Right ventricle myocardium inferior (tissue), 1 donor: ENCODE results near the gene SAMMSON. TPM values are rescaled to one million over a fixed set of nuclear protein-coding genes. Genes with fewer than 3 reads are reported as not detected.

Experiments used
- ATAC-seq: fragments of 200-7000 bp; cut with Tn5 transposase; one replicate; pipeline ENCODE4 v1.9.1; 2020; ENCODE audit warnings: mild to moderate bottlenecking, moderate library complexity
- DNase-seq: peaks from one replicate; pipeline ENCODE4 v3.0.0; 2021; ENCODE audit errors: missing footprints
- intact Hi-C: fragments of 100-400 bp; cut with DNase I; formaldehyde crosslinking; loops from one replicate; pipeline ENCODE4 v1.11.0; 2022
- total RNA-seq: library from RNA; stranded (reverse); fragmentation: NEBNext Ultra II Directional; extraction: Animal tissue kit (Norgen Biotek cat#: 25700); gene quantifications from one replicate; pipeline ENCODE4 v1.2.1, GENCODE V29; 2021
- donor health status: DM: no; HTN: yes; CAD: no; lungs with severe emphysema.

SAMMSON gene
- total RNA-seq, 1 donor from 2014 or later = not detected

DNA sequence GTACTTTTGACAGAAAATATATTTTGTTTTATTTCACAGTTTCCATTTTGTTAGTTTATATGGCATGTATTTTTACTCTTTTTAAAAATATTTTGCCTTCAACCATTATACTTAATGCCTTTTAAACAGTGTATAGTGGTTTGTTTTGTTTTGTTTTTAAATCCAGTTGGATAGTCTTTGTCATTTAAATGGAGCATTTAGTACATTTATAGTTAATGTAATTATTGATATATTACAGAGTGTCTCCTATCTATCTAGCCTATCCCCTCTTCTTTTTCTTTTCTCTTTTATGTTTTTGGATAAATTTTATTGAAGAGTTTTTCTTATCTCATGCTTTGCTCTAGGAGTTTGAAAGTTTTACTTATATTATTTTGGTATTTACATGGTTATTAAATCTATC, 3.6 kb downstream of the SAMMSON start:
- DNase-seq (no peak), ATAC-seq (no peak)
- intact Hi-C loops = no loop called here

DNA sequence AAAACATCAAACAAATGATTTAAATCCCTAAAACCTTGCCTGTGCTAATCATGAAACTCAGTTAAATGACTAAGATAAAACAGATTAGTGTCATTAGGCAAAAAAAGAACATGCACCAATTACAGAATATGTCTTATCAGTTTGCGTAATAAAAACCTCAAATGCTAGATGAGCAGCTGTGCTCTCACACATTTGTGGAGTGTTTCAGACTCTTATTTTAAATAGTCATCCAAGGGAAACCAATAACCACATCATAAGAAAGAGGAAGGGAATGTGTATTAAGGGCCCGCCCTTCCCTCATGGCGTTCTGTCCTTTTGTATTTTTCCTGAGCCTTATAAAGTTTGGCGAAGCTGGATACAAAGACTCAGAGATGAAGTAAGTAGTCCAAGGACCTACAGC, 6.6 kb downstream of the SAMMSON start:
- intact Hi-C loops = no loop called here
- DNase-seq (no peak), ATAC-seq (no peak)

DNA sequence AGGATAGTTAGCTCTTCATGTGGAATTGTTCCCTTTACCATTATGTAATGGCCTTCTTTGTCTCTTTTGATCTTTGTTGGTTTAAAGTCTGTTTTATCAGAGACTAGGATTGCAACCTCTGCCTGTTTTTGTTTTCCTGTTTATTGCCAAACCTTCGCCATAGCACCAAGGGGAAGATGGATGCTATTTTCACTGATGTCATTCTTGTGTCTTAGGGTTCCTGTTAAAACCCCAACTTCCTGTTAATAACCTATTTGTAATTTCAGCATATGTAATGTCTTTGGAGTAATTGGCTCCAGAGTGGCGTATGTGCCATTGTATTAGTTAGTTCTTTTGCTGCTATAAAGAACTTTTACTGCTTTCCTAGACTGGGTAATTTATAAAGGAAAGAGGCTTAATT, 10.8 kb downstream of the SAMMSON start:
- no peak for DNase-seq
- ATAC-seq = no peak
- intact Hi-C loops = no loop called here

DNA sequence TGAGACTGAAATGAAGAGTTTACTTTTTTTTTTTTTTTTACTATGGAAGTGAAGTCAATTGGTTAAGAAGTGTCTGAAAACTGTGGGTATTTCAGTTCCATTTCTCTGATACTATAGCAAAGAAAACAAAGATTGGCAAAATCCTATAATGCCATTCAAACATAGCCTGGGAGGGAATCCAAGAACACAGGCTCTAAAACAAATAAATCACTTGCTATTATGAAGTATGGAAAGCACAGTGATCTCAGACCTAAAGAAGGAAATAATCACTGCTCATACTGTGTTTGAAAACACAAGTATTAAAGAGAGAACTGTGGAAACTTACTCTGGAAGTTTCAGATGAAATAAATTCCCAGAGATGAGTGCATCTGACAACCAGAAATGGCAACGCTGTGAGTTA, 12.0 kb downstream of the SAMMSON start:
- no peak for ATAC-seq
- intact Hi-C loops = no loop called here
- DNase-seq = no peak

DNA sequence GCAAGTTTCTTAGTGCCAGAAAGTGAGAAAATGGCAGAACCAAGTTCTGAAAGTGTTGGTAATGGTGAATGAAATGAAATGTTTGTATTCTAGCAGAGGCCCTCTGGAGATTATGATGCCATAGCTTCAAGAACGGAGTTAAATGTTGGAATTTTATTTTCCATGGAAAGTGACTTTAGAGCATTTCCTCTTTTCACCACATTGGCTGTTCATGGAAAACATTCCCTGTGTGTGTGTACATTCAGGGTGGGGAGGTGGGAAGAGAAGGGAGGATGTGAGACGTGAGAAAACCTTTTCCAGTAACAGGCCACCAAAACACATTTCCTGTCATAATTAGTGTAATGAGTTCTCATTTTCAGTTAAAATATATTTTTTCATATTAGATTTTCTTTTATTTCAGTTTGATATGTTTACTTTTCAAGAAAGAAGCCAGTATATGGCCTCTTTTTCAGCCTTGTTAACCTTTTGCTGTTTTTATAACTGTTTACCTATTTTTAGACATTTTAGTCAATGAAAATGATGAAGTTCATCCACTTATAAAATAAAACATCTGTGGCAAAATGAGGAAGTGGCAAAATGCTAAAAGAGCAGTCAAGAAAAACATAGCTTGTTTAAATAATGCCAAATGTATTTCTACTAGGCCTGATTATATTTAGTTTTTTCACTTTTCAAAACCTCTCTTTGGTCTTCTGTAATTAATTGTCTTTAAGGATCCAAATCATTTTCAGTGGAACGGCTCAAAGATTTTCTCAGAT, 21.6 kb downstream of the SAMMSON start:
- intact Hi-C loops = no loop called here
- DNase-seq (no peak), ATAC-seq (no peak)

DNA sequence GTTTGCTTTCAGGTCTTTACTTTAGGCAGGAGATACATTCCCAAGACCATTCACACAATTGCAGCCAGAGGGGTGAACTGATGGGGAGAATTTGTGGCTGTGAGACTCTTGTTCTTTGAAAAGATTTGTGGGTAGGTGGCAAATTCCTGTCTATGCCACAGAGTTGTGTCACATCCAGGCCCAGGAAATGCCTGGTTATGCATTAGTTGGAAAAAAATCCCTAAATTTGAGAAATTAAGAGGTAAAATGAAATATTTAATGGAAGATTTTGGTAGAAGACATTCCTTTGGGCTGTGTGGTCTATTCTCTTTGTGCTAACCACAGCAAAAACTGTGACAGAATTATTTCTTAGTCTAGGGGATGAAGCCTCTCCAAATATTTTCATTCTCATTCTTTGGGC, 28.8 kb downstream of the SAMMSON start:
- ATAC-seq = no peak
- intact Hi-C loops = no loop called here
- no peak for DNase-seq

DNA sequence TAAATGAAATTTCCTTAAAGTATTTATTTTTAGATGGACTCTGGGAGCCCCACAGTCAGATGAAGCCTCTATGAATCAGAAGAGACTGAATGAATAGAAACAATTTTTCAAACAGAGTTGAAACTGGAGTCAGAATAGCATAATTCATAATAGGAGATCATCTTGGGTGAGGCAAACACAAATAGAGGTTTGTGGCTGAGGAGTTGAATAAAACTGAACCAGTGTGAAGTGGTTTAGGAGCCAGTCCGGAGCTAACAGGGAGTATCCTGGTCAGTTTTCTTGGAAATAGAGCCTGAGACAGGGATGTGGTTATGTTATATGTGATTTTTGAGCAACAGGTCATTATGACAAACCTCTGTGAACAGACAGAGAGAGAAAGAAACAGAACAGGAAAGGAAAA, 39.2 kb downstream of the SAMMSON start:
- intact Hi-C loops = no loop called here
- DNase-seq = no peak
- ATAC-seq = no peak

DNA sequence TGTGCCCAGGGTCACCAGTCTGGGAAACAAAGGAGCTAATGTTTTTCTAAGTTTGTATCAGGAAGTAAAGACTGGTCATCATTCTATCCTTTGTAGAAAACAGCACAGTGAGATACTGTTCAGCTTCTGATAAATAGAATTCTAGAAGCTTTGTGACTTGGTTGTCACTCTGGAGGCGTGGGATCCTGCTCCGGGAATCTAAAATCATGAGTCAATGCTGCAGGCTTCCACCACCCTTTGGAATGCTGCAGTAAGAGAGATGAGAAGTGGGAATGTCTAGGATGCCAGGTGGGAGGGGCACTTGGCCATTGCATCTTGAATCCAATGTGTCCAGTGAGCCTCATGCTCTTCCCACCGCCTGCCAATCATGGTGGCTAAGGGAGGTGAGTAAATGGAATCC, 40.9 kb downstream of the SAMMSON start:
- ATAC-seq = no peak

DNA sequence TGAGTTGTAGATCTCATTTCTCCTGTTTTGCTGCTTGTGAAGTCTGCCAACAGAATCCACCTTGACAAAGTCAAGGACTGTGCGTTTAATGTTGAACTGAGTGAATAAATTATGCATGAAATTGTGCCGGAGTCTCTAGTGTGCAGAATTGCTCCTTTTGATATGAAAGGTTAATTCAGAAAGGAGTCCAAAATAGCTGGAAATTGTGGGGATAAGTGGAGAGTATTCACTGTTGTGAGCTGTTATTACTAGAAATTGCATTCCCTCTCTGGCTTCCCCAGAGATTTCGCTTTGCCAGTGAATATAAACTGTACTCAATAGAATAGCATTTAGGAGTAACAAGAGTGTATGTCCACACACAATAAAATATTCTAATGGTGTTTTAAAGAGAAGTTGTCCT, 43.1 kb downstream of the SAMMSON start:
- intact Hi-C loops = no loop called here
- ATAC-seq (no peak), DNase-seq (no peak)

More for the DNA sequence above, 40.9 kb downstream of the SAMMSON start:
- intact Hi-C loops = no loop called here
- no peak for DNase-seq

DNA sequence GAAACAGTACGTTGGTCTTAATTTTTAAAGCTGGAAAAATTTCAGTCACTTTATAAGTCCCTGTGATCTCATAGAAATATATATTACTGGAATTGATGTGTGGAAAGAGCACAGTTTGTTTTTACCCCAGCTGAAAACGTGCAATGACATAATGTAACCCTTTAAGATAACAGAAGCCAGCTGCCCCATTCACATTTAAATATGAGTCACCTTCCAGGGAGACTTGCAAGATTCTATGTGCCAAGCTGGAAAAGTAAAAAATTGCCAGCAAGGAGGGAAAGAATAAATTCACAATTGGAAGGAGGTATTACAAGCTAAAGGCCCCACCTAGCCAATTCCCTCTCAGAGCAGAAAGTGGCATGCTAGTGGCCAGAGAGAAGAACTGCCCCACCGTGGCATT, 50.2 kb downstream of the SAMMSON start:
- no peak for ATAC-seq
- intact Hi-C loops = no loop called here

DNA sequence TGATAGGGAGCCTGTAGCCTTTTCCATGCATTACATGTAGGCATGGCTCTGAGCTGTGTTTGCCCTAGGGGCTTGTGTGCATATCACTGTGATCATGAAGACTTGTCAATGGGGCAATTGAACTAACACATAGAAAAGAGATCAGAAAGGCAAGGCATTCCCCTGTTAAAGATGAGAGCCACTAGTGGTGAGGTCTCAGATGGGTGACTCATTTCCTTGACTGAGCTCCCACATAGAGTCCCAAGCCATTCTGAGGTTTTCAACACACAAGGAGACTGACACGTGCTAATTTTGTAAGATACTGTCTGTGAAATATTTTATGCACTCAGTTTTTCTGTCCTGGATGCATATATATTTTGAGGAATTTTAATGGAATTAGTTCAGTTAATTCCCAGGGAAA, 53.8 kb downstream of the SAMMSON start:
- DNase-seq (no peak), ATAC-seq (no peak)
- intact Hi-C loops = no loop called here

More for the DNA sequence above, 50.2 kb downstream of the SAMMSON start:
- no peak for DNase-seq

DNA sequence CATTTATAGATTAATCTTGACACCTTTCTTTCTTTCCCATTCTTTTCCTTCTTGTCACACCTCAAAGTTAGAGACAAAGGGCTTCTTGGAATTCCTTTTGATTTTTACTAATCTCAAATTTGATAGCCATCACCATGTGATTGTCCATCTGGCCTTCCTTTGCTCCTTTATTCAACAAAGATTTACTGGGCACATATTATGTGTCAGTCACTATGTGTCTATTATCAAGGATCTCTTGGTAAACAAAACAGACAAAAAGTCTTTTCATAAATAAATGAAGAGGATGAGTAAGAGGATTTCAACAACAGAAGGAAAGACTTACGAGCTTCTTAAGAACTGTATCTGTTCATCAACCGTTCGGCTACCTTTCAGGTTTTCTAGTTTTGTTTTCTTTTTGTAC, 56.5 kb downstream of the SAMMSON start:
- intact Hi-C loops = no loop called here
- DNase-seq = no peak

DNA sequence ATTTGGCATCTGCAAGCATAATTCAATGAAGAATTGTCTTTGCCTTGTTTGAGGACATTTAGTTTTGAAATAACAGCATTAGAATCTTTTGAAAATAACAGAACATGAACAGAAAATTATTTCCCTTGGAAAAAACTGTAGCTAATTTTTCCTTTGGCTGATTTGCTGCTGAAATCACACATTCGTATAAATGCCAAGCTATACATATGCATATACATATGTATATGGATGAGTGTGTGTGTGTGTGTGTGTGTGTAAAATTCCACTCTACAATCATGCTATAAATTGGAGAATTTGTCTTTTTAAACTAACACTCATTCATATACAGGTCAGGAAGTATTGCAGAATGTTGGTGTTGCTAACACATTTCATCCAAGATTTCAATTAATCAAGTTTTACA, 57.9 kb downstream of the SAMMSON start:
- DNase-seq (no peak), ATAC-seq (no peak)
- intact Hi-C loops = no loop called here

More for the DNA sequence above, 56.5 kb downstream of the SAMMSON start:
- no peak for ATAC-seq

DNA sequence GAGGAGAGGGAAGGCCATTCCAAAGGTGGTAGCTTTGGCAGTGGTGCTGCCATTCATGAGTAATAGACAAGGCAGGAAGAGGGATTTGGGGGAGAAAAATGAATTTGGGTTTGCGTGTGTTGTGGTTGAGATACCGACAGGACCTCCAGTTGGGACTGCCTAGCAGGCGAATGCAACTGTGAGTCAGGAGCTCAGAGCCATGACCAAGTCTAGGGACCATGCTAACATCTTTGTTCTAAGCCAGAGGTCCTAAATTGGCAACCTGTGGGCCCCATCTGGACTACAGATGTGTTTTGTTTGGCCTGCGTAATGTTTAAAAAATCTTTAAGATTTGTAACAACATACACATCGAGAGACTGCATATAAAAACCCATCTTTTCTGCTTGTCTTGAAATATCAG, 61.6 kb downstream of the SAMMSON start:
- no peak for DNase-seq
- intact Hi-C loops = loop anchor here (10.0 kb wide), 1 partner anchor 1594 kb away; no protein-coding TSS in a partner anchor
- ATAC-seq = no peak

DNA sequence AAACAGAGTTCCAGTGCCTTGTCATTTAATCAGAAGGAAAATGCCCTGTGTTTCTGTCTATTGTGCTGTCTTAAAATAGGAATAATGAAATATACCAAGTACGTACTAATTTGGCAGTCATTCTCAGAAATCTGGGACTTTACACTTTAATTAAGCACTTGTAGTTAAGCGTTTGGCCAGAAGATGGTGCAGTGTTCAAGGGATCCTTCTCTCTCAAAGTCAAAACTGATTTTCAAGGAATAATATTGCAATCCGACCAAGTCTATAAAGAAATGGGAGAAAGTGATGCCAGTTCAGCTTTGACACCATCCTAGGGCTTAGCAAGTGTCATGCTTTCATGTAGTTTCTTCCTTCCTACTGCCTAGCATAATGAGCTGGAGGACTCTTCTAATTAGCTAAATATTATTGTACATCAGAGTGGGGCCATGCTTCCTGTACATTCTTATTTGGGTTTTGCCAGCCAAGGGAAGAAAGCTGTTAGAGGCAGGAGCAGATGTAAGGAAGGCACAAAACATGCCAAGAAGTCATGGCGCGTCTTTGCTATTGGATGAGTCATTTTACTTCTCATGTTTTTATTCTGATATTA, 64.8 kb downstream of the SAMMSON start:
- ATAC-seq (peak; percentile 31), DNase-seq (no peak)
- intact Hi-C loops = loop anchor here (10.0 kb wide), 1 partner anchor 1591 kb away; no protein-coding TSS in a partner anchor

DNA sequence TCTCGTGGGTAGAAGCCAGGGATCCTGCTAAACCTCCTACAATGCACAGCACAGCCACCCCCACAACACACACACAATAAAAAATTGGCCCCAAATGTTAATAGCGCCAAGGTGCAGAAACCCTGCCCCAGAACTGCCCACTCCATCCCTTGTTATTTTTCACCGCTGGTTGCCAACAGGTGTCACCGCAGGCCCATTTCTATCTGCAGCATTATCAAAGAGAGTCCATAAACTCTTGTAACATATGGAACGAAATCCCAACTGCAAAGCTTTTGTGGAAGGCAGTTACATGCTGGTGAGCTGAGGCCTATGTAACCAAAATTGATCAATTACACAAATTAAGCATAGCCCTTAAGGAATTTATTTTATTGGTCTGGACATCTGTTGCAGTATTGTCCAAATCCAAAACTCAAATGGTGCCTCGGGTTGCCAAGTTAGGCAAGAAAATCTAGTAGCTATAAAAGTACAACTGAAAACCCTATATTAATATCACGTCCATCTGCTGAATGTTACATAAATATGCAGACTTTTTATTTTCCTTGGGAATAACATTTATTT, 66.2 kb downstream of the SAMMSON start:
- no peak for DNase-seq

DNA sequence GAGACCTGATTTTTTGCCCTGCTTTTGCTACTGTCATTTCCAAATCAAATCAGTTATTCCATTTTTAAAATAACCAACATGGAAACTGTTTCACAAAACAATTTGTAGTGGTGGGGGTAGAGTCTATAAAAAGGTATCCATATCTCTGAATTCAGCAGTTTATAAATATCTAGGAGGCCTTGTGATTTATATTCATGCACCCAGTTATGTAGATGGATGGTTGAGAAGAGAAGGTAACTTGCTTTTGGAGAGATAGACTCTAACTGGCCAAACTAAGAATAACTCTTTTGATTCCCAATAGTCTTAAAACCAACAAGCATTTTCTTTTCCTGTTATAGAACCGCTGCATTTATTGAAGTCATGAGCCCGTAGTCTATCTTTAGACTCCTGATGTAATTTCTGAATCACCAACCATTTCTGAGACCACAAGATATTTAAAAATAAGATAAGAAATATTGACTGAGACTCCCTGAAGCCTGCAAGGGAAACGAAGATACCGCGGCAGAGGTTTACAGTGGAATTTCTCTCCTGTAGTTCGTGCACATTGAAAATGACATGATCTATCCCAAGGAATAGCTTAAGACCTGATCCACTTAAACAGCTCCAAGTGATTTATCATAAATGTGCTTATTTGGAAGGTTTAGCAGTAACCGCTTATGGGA, 68.5 kb downstream of the SAMMSON start:
- ATAC-seq = no peak
- DNase-seq = no peak
- intact Hi-C loops = loop anchor here (5.0 to 10.0 kb wide), 2 partner anchors 289 to 1587 kb away; no protein-coding TSS in a partner anchor

More for the DNA sequence above, 66.2 kb downstream of the SAMMSON start:
- ATAC-seq = no peak
- intact Hi-C loops = loop anchor here (5.0 to 10.0 kb wide), 2 partner anchors 292 to 1589 kb away; no protein-coding TSS in a partner anchor

DNA sequence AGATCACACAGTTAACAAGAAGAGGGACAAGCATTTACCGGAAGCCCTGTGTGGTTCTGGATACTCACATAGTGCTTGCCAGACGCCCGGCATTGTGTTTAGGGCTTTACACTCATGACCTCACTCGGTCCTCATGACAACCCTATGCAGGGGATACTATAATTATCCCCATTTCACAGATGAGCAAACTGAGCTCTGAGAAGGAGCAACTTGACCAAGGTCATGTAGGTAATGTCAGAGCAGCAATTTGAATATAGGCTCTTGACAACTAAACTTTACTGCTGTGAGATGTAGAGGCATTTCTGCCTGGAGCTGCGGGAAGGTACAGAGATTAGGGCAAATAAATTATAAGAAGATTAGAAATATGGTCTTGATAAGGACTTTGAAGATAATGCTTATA, 70.0 kb downstream of the SAMMSON start:
- intact Hi-C loops = loop anchor here (5.0 to 10.0 kb wide), 2 partner anchors 288 to 1585 kb away; no protein-coding TSS in a partner anchor
- no peak for ATAC-seq
- no peak for DNase-seq

DNA sequence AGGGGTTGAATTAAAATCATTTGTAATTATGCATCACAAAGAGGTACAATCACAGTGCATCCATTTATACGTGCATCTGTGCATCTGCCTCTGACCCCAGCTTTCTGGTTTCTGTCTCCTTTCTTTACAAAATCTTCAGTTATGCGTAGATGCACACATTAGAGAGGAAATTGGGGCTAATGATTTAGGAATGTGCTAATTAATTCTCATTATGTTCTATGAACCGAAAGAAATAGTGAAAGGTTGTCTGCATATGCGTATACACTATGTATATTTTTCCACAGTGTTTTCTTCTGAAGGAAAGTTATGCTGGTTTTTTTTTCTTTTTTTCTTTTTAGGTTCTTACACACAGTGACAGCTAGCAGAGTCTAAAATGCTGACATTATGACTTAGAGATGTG, 71.6 kb downstream of the SAMMSON start:
- intact Hi-C loops = no loop called here
- DNase-seq (no peak), ATAC-seq (no peak)
